Measurements from ENCODE around the gene MGAT1.

MGAT1 gene

GRCh38 chr5:180802325-180803180 is at the start of gene MGAT1:
MGAT1 (minus strand) TSS chr5:180802806; CDS start chr5:180792971, 9,835 bp downstream.
- Histone ChIP-seq H3K9me3 (ENCODE audit: control insufficient read depth in 2 of 2, low read length in 2 of 2) (no peaks in the 10 kb centered on the region), H3K36me3 (ENCODE audit: control insufficient read depth in 2 of 2, insufficient read depth in 2 of 2, low read length in 2 of 2) (peaks cover 0 to 8% of the 10 kb centered on the region in 2 donors), H3K9ac (ENCODE audit: low read length in 2 of 2) (peak within 1 kb of the TSS; percentile 84 to 85), H3K27ac (ENCODE audit: low read length) (peak within 1 kb of the TSS; percentile 84), H3K27me3 (ENCODE audit: control insufficient read depth in 1 of 2, insufficient read depth in 2 of 2, low read length in 2 of 2) (no peaks in the 10 kb centered on the region), H3K4me3 (ENCODE audit: low read length in 2 of 2) (peak within 1 kb of the TSS; percentile 72 to 86), H3K4me1 (ENCODE audit: control insufficient read depth, insufficient read depth, low read length) (peaks cover 78% of the 10 kb centered on the region)

GRCh38 chr5:180850434-180851078 is 48.0 kb upstream of the MGAT1 start:
- Histone ChIP-seq H3K4me3 (ENCODE audit: low read length in 2 of 2) (no peak overlapping the region), H3K27ac (ENCODE audit: low read length) (no peak overlapping the region), H3K9me3 (ENCODE audit: control insufficient read depth in 2 of 2, low read length in 2 of 2) (peaks cover 9 to 12% of the 10 kb centered on the region in 2 donors), H3K4me1 (ENCODE audit: control insufficient read depth, insufficient read depth, low read length) (no peaks in the 10 kb centered on the region), H3K36me3 (ENCODE audit: control insufficient read depth in 2 of 2, insufficient read depth in 2 of 2, low read length in 2 of 2) (peaks cover 30 to 36% of the 10 kb centered on the region in 2 donors), H3K9ac (ENCODE audit: low read length in 2 of 2) (no peak overlapping the region), H3K27me3 (ENCODE audit: control insufficient read depth in 1 of 2, insufficient read depth in 2 of 2, low read length in 2 of 2) (no peaks in the 10 kb centered on the region)

- no peaks in the 10 kb centered on the region for H3K27me3 ChIP-seq (ENCODE audit: control insufficient read depth in 1 of 2, insufficient read depth in 2 of 2, low read length in 2 of 2)
- peaks cover 30 to 35% of the 10 kb centered on the region in 2 donors for H3K36me3 ChIP-seq (ENCODE audit: control insufficient read depth in 2 of 2, insufficient read depth in 2 of 2, low read length in 2 of 2)
- no peak overlapping the region for H3K9ac ChIP-seq (ENCODE audit: low read length in 2 of 2)
- no peaks in the 10 kb centered on the region for H3K4me1 ChIP-seq (ENCODE audit: control insufficient read depth, insufficient read depth, low read length)
- no peak overlapping the region for H3K4me3 ChIP-seq (ENCODE audit: low read length in 2 of 2)
- H3K27ac ChIP-seq (ENCODE audit: low read length), result no peak overlapping the region
- peaks cover 9 to 12% of the 10 kb centered on the region in 2 donors for H3K9me3 ChIP-seq (ENCODE audit: control insufficient read depth in 2 of 2, low read length in 2 of 2)
These were observed 47.2 kb upstream of the MGAT1 start for GRCh38 chr5:180849827-180850226.

- Histone ChIP-seq H3K4me3 (ENCODE audit: low read length in 2 of 2) (no peak overlapping the region), H3K4me1 (ENCODE audit: control insufficient read depth, insufficient read depth, low read length) (no peaks in the 10 kb centered on the region), H3K9ac (ENCODE audit: low read length in 2 of 2) (no peak overlapping the region), H3K36me3 (ENCODE audit: control insufficient read depth in 2 of 2, insufficient read depth in 2 of 2, low read length in 2 of 2) (peaks cover 30 to 32% of the 10 kb centered on the region in 2 donors), H3K9me3 (ENCODE audit: control insufficient read depth in 2 of 2, low read length in 2 of 2) (peaks cover 9 to 12% of the 10 kb centered on the region in 2 donors), H3K27me3 (ENCODE audit: control insufficient read depth in 1 of 2, insufficient read depth in 2 of 2, low read length in 2 of 2) (no peaks in the 10 kb centered on the region), H3K27ac (ENCODE audit: low read length) (no peak overlapping the region)
These were observed 46.3 kb upstream of the MGAT1 start for GRCh38 chr5:180848878-180849277.

GRCh38 chr5:180848265-180848664 is 45.7 kb upstream of the MGAT1 start:
- Histone ChIP-seq H3K27me3 (ENCODE audit: control insufficient read depth in 1 of 2, insufficient read depth in 2 of 2, low read length in 2 of 2) (no peaks in the 10 kb centered on the region), H3K4me3 (ENCODE audit: low read length in 2 of 2) (no peak overlapping the region), H3K36me3 (ENCODE audit: control insufficient read depth in 2 of 2, insufficient read depth in 2 of 2, low read length in 2 of 2) (peaks cover 30 to 32% of the 10 kb centered on the region in 2 donors), H3K4me1 (ENCODE audit: control insufficient read depth, insufficient read depth, low read length) (no peaks in the 10 kb centered on the region), H3K9ac (ENCODE audit: low read length in 2 of 2) (no peak overlapping the region), H3K27ac (ENCODE audit: low read length) (no peak overlapping the region), H3K9me3 (ENCODE audit: control insufficient read depth in 2 of 2, low read length in 2 of 2) (peaks cover 9 to 12% of the 10 kb centered on the region in 2 donors)

GRCh38 chr5:180847026-180847425 is 44.4 kb upstream of the MGAT1 start:
- Histone ChIP-seq H3K4me3 (ENCODE audit: low read length in 2 of 2) (no peak overlapping the region), H3K36me3 (ENCODE audit: control insufficient read depth in 2 of 2, insufficient read depth in 2 of 2, low read length in 2 of 2) (peaks cover 30 to 32% of the 10 kb centered on the region in 2 donors), H3K9me3 (ENCODE audit: control insufficient read depth in 2 of 2, low read length in 2 of 2) (peaks cover 9 to 12% of the 10 kb centered on the region in 2 donors), H3K27me3 (ENCODE audit: control insufficient read depth in 1 of 2, insufficient read depth in 2 of 2, low read length in 2 of 2) (no peaks in the 10 kb centered on the region), H3K4me1 (ENCODE audit: control insufficient read depth, insufficient read depth, low read length) (no peaks in the 10 kb centered on the region), H3K9ac (ENCODE audit: low read length in 2 of 2) (no peak overlapping the region), H3K27ac (ENCODE audit: low read length) (no peak overlapping the region)

- Histone ChIP-seq H3K27ac (ENCODE audit: low read length) (no peak overlapping the region), H3K4me1 (ENCODE audit: control insufficient read depth, insufficient read depth, low read length) (no peaks in the 10 kb centered on the region), H3K36me3 (ENCODE audit: control insufficient read depth in 2 of 2, insufficient read depth in 2 of 2, low read length in 2 of 2) (peaks cover 16% of the 10 kb centered on the region in 2 donors), H3K27me3 (ENCODE audit: control insufficient read depth in 1 of 2, insufficient read depth in 2 of 2, low read length in 2 of 2) (no peaks in the 10 kb centered on the region), H3K9ac (ENCODE audit: low read length in 2 of 2) (no peak overlapping the region), H3K9me3 (ENCODE audit: control insufficient read depth in 2 of 2, low read length in 2 of 2) (peaks cover 5% of the 10 kb centered on the region in 2 donors), H3K4me3 (ENCODE audit: low read length in 2 of 2) (no peak overlapping the region)
These were observed 42.3 kb upstream of the MGAT1 start for GRCh38 chr5:180844858-180845257.

GRCh38 chr5:180844432-180844831 is 41.8 kb upstream of the MGAT1 start:
- Histone ChIP-seq H3K4me3 (ENCODE audit: low read length in 2 of 2) (no peak overlapping the region), H3K9me3 (ENCODE audit: control insufficient read depth in 2 of 2, low read length in 2 of 2) (peaks cover 4 to 5% of the 10 kb centered on the region in 2 donors), H3K36me3 (ENCODE audit: control insufficient read depth in 2 of 2, insufficient read depth in 2 of 2, low read length in 2 of 2) (peaks cover 12% of the 10 kb centered on the region in 2 donors), H3K4me1 (ENCODE audit: control insufficient read depth, insufficient read depth, low read length) (no peaks in the 10 kb centered on the region), H3K9ac (ENCODE audit: low read length in 2 of 2) (no peak overlapping the region), H3K27ac (ENCODE audit: low read length) (no peak overlapping the region), H3K27me3 (ENCODE audit: control insufficient read depth in 1 of 2, insufficient read depth in 2 of 2, low read length in 2 of 2) (no peaks in the 10 kb centered on the region)

GRCh38 chr5:180839935-180840334 is 37.3 kb upstream of the MGAT1 start:
- H3K27me3 ChIP-seq (ENCODE audit: control insufficient read depth in 1 of 2, insufficient read depth in 2 of 2, low read length in 2 of 2), result no peaks in the 10 kb centered on the region
- H3K27ac ChIP-seq (ENCODE audit: low read length), result no peak overlapping the region
- H3K9ac ChIP-seq (ENCODE audit: low read length in 2 of 2), result no peak overlapping the region
- no peaks in the 10 kb centered on the region for H3K4me1 ChIP-seq (ENCODE audit: control insufficient read depth, insufficient read depth, low read length)
- H3K36me3 ChIP-seq (ENCODE audit: control insufficient read depth in 2 of 2, insufficient read depth in 2 of 2, low read length in 2 of 2), result peaks cover 10 to 17% of the 10 kb centered on the region in 2 donors
- no peak overlapping the region for H3K4me3 ChIP-seq (ENCODE audit: low read length in 2 of 2)
- H3K9me3 ChIP-seq (ENCODE audit: control insufficient read depth in 2 of 2, low read length in 2 of 2), result no peaks in the 10 kb centered on the region

GRCh38 chr5:180839227-180839626 is 36.6 kb upstream of the MGAT1 start:
- H3K4me1 ChIP-seq (ENCODE audit: control insufficient read depth, insufficient read depth, low read length), result no peaks in the 10 kb centered on the region
- peaks cover 15 to 19% of the 10 kb centered on the region in 2 donors for H3K36me3 ChIP-seq (ENCODE audit: control insufficient read depth in 2 of 2, insufficient read depth in 2 of 2, low read length in 2 of 2)
- no peak overlapping the region for H3K4me3 ChIP-seq (ENCODE audit: low read length in 2 of 2)
- H3K27ac ChIP-seq (ENCODE audit: low read length), result no peak overlapping the region
- H3K27me3 ChIP-seq (ENCODE audit: control insufficient read depth in 1 of 2, insufficient read depth in 2 of 2, low read length in 2 of 2), result no peaks in the 10 kb centered on the region
- H3K9ac ChIP-seq (ENCODE audit: low read length in 2 of 2), result no peak overlapping the region
- H3K9me3 ChIP-seq (ENCODE audit: control insufficient read depth in 2 of 2, low read length in 2 of 2), result no peaks in the 10 kb centered on the region

Data from stomach smooth muscle (tissue), 2 donors.